Effector memory CD8-positive, alpha-beta T cell (primary cell): ENCODE data around the gene RBP7.
A peak's percentile ranks its signal among the peaks of the same experiment; 100 is the strongest.

ENCODE experiments used
- ATAC-seq: fragments of 150-1000 bp; cut with Tn5 transposase; replicated peaks from 2 replicates; pipeline ENCODE4 v1.10.0; 2021; ENCODE audit warnings: mild to moderate bottlenecking, moderate library complexity
- DNase-seq, 3 experiments: peaks; one replicate each; pipeline ENCODE4 v3.0.0; 2021
- H3K27ac Mint-ChIP-seq, 2 donors: one replicate each; pipeline ENCODE4 v1.8.0; 2022; ENCODE audit warnings: mild to moderate bottlenecking in 2 of 2, mixed read lengths in 2 of 2, moderate library complexity in 2 of 2
- H3K27me3 Mint-ChIP-seq, 2 donors: one replicate each; pipeline ENCODE4 v1.8.0; 2022; ENCODE audit warnings: mixed read lengths in 2 of 2
- H3K36me3 Mint-ChIP-seq: one replicate; pipeline ENCODE4 v1.8.0; 2022; ENCODE audit warnings: mild to moderate bottlenecking, moderate library complexity, mixed read lengths; ENCODE audit not compliant: insufficient read depth
- H3K4me1 Mint-ChIP-seq, 2 donors: one replicate each; pipeline ENCODE4 v1.8.0; 2022; ENCODE audit warnings: low read depth in 2 of 2, mixed read lengths in 2 of 2
- H3K4me3 Mint-ChIP-seq, 2 donors: one replicate each; pipeline ENCODE4 v1.8.0; 2022; ENCODE audit warnings: mild to moderate bottlenecking in 2 of 2, mixed read lengths in 2 of 2, moderate library complexity in 2 of 2
- H3K9me3 Mint-ChIP-seq, 2 donors: one replicate each; pipeline ENCODE4 v1.8.0; 2022; ENCODE audit warnings: mixed read lengths in 2 of 2

The RBP7 gene

DNA sequence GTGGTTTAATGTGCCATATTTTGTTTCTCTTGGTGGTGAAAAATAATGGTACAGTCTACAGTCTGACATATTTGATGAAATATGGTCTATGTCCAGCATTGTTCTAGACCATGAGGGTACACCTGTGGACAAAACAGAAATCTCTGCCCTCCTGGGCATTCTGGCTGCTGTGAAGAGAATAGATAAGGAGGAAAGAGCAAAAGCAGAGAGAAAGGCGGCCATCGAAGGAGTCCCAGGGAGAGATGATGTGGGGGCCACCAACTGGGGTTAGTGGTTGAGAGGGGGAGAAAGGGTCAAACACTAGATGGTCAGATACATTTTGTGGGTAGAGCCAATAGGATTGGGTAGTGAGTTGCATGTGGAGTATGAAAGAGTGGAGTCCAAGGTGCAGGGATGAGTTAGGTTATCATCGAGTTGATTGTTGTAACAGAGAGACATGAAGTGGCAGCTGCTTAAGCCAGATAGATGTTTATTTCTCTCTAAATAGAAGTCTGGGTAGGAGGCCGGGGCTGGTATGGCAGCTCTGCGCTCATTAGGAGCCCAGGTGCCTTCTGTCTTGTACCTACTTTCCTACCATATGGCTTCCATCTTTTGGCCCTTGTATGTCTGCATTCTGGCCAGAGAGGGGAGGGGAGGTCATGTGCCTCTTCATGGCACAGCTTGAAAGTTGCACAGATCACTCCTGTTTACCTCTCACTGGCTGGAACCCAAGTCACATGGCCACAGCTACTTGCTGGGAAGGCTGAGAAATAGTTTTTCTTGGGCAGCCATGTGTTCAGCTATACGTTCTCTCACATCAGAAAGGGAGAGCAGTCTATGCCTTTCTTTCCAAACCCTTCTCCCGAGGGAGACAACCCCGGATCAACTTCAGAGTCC, 48.7 kb downstream of the RBP7 start:
- Mint-ChIP-seq H3K36me3 (peaks cover 31% of the 10 kb centered on the region), H3K4me1 (peaks cover 36 to 53% of the 10 kb centered on the region in 2 donors), H3K27ac (peak overlapping the region; percentile 41 to 44), H3K27me3 (no peaks in the 10 kb centered on the region), H3K4me3 (no peak overlapping the region), H3K9me3 (no peaks in the 10 kb centered on the region)
- no peak for ATAC-seq
- no peak for DNase-seq

DNA sequence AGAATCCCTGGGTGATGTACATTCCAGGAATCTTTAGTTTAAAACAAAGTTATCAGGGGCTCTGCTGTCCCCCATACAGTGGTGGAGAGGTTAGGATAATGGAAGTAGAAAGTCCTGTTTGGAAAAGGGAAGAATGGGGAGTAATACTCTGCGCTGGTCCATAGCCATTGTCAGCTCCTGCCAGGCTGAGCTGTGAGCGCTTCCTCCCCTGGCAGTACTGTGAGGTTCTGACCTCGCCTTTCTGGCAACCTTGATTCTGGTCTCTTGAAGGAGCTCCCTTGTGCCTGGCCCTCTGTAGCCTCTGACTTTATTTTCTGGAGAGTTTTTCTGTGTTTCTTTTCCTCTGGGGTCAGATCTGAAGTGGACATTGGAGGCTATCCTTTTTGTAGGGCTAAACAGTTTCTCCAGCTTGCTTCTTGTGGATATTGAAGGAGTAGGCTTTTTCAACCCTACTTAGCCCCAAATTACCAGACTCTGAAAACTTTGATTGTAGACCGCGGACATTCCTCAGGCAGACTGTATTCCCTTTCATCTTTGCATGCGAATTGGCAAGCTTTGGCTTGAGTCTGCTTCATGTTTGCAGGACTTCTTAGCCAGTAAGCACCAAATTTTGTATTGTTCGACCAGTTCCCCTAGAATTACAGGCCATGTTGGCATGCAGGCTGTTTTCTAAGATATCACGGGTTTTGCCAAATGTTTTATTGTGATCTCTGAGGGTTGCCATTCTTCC, 49.5 kb downstream of the RBP7 start:
- no peak for ATAC-seq
- Mint-ChIP-seq H3K4me3 (no peak overlapping the region), H3K4me1 (peaks cover 39 to 53% of the 10 kb centered on the region in 2 donors)

DNA sequence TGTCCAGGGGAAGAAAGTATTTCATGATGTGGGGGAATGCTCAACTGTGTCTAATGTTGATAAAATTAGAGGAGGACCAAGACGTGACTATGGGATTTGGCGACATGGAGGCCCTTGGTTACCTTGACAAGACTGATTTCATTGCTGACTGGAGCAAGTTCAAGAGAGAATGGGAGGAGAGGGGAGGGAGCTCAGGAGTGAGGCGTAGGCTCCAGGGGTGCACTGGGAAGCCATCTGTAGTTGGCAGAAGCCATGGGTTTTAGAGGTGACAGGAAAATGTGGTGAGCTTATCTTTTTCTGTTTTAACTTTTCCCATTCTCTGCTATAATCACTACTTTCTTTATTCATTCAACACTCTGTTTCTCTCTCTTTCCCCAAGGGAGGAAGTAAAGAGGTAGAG, 51.6 kb downstream of the RBP7 start:
- ATAC-seq (no peak), DNase-seq (no peak)
- Mint-ChIP-seq H3K36me3 (peaks cover 22% of the 10 kb centered on the region), H3K27me3 (no peaks in the 10 kb centered on the region), H3K9me3 (no peaks in the 10 kb centered on the region), H3K4me1 (peaks cover 36 to 44% of the 10 kb centered on the region in 2 donors), H3K4me3 (no peak overlapping the region), H3K27ac (peak overlapping the region; percentile 2 to 9)

More for the DNA sequence above, 49.5 kb downstream of the RBP7 start:
- DNase-seq = no peak
- H3K27ac Mint-ChIP-seq = peak overlapping the region in 1 of 2 donors; percentile 41
- no peaks in the 10 kb centered on the region for H3K27me3 Mint-ChIP-seq
- H3K9me3 Mint-ChIP-seq = no peaks in the 10 kb centered on the region
- H3K36me3 Mint-ChIP-seq = peaks cover 27% of the 10 kb centered on the region

DNA sequence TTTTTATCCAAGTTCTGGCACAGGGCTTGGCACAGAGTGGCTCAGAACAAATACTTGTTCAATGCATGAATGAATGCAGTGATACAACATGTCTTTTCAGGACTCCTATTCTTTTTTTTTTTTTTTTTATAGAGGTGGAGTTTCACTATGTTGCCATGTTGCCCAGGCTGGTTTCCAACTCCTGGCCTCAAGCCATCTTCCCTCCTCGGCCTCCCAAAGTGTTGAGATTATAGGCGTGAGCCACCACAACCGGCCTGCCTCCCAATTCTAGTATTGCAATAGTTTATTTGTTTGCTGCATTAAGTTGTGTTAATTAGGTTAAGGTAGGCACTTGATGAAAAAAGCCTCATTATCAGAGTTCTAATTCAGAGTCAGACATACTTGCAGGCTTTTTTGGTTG, 53.6 kb downstream of the RBP7 start:
- peaks cover 22% of the 10 kb centered on the region for H3K36me3 Mint-ChIP-seq
- H3K27ac Mint-ChIP-seq = no peak overlapping the region
- no peak for DNase-seq
- peaks cover 26 to 36% of the 10 kb centered on the region in 2 donors for H3K4me1 Mint-ChIP-seq
- H3K27me3 Mint-ChIP-seq = no peaks in the 10 kb centered on the region
- no peak for ATAC-seq
- no peak overlapping the region for H3K4me3 Mint-ChIP-seq
- no peaks in the 10 kb centered on the region for H3K9me3 Mint-ChIP-seq

DNA sequence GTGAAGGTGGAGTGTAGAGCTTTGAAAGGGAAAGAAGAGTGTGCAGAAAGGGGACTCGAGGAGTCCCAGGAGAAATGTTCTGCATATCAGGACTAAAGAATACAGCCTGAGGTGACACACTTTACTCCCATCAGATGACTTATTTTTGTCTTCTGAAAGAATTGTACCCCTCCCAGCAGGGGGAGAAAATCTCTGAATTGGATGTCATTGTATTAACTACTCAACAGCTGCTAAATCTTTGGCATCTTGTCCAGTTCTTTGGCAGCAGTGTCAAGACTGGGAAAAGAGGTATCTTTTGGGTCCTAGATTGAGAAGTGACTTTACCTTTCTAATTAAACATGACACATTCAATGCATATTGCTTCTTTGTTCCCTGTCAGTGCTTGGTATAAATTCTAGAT, 54.6 kb downstream of the RBP7 start:
- H3K36me3 Mint-ChIP-seq = peaks cover 22% of the 10 kb centered on the region
- no peak for DNase-seq
- no peak for ATAC-seq

DNA sequence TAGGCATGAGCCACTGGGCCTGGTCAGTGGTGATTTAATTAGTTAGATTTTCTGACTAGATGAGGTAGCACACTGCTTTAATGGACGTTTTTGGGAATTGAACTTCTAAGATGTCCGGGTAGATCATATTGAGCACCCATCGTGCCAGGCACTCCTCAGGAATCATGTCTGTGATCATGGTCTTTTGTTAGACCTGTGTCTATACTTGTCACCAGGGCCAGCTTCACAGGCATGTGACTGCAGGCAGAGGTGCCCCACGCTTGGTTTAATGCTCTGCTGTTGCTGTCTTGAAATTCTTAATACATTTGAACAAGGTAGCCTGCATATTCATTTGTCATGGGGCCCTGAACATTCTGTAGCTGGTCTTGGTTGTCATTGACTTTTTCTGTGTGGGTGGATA, 55.3 kb downstream of the RBP7 start:
- ATAC-seq = no peak
- H3K27ac Mint-ChIP-seq = no peak overlapping the region
- peaks cover 14 to 26% of the 10 kb centered on the region in 2 donors for H3K4me1 Mint-ChIP-seq
- H3K36me3 Mint-ChIP-seq = peaks cover 24% of the 10 kb centered on the region
- H3K27me3 Mint-ChIP-seq = no peaks in the 10 kb centered on the region
- no peak for DNase-seq
- no peak overlapping the region for H3K4me3 Mint-ChIP-seq
- no peaks in the 10 kb centered on the region for H3K9me3 Mint-ChIP-seq

More for the DNA sequence above, 54.6 kb downstream of the RBP7 start:
- no peaks in the 10 kb centered on the region for H3K27me3 Mint-ChIP-seq
- peaks cover 20 to 31% of the 10 kb centered on the region in 2 donors for H3K4me1 Mint-ChIP-seq
- no peak overlapping the region for H3K27ac Mint-ChIP-seq
- no peaks in the 10 kb centered on the region for H3K9me3 Mint-ChIP-seq
- H3K4me3 Mint-ChIP-seq = no peak overlapping the region

DNA sequence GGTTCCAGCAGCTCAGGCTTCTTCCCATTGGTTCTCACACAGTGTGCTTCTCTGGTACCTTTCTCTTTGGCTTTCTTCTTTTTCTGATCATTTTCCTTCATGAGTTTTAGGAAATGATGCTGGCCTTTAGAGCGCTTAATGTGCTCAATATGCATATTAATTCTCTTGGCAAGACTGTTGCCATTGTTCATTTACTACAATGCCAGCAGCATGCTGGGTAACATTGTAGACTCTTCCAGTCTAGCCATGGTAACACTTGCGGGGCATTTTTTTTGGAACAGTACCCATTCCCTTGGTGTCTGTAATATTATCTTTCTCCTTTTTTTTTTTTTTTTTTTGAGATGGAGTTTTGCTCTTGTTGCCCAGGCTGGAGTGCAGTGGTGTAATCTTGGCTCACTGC, 57.4 kb downstream of the RBP7 start:
- DNase-seq = no peak
- Mint-ChIP-seq H3K27ac (no peak overlapping the region), H3K4me1 (peaks cover 16 to 24% of the 10 kb centered on the region in 2 donors), H3K36me3 (peaks cover 25% of the 10 kb centered on the region), H3K4me3 (no peak overlapping the region), H3K27me3 (no peaks in the 10 kb centered on the region), H3K9me3 (no peaks in the 10 kb centered on the region)
- no peak for ATAC-seq

DNA sequence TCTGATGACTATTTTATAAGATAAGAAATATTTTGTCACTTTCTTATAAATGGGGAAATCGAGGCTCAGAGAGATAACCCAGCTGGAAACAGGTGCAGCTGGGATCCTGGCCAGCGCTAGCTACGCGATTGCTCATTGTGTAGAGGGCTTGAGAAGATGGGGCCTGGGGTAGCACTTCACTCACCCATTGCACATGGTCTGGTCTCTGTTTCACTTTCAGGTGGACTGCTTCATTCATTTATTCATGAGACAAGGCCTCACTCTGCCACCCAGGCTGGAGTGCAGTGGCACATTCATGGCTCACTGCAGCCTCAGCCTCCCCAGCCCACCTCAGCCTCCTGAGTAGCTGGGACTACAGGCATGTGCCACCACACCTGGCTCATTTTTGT, 59.6 kb downstream of the RBP7 start:
- DNase-seq (no peak), ATAC-seq (no peak)
- peaks cover 17% of the 10 kb centered on the region for H3K36me3 Mint-ChIP-seq
- H3K4me1 Mint-ChIP-seq = peaks cover 9 to 16% of the 10 kb centered on the region in 2 donors
- H3K9me3 Mint-ChIP-seq = no peaks in the 10 kb centered on the region
- no peaks in the 10 kb centered on the region for H3K27me3 Mint-ChIP-seq
- H3K4me3 Mint-ChIP-seq = no peak overlapping the region
- no peak overlapping the region for H3K27ac Mint-ChIP-seq

DNA sequence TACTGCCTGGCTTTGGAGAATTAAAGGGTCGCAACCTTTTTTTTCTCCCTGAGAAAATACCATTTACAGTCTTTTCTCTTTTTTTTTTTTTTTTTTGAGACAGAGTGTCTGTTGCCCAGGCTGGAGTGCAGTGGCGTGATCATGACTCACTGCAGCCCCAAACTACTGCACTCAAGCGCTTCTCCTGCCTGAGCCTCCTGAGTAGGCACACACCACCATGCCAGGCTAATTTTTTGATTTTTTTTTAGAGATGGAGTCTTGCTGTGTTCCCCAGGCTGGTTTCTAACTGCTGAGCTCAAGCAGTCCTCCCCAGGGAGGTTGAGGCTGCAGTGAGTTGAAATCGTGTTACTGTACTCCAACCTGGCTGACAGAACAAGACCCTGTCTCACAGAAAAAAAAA, 60.3 kb downstream of the RBP7 start:
- no peak for ATAC-seq
- no peak overlapping the region for H3K4me3 Mint-ChIP-seq
- H3K27me3 Mint-ChIP-seq = no peaks in the 10 kb centered on the region
- DNase-seq = no peak
- H3K36me3 Mint-ChIP-seq = peaks cover 15% of the 10 kb centered on the region
- H3K4me1 Mint-ChIP-seq = peaks cover 7 to 16% of the 10 kb centered on the region in 2 donors
- no peak overlapping the region for H3K27ac Mint-ChIP-seq
- no peaks in the 10 kb centered on the region for H3K9me3 Mint-ChIP-seq

DNA sequence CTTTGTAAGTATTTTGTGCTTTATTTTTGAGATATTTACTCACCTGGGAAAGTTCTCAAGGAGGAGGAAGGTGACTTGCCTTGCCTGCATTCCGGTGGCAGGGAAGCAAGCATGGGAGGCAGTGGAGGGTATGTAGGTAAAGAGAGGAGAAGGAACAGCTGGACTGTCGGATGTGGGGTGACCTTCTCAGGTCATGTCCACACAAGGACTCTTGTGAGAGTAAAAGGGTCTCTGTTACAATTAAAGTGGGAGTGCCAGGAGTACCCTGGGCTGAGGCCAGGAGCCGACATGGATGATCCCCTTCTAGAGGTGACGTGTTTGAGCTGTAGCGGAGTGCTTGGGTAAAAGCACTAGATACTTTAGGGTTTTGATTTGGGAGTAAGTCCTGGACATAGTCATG, 60.8 kb downstream of the RBP7 start:
- ATAC-seq (no peak), DNase-seq (no peak)
- peaks cover 17% of the 10 kb centered on the region for H3K36me3 Mint-ChIP-seq
- H3K4me1 Mint-ChIP-seq = peaks cover 7 to 16% of the 10 kb centered on the region in 2 donors
- H3K27me3 Mint-ChIP-seq = no peaks in the 10 kb centered on the region
- H3K4me3 Mint-ChIP-seq = no peak overlapping the region
- no peaks in the 10 kb centered on the region for H3K9me3 Mint-ChIP-seq
- H3K27ac Mint-ChIP-seq = peak overlapping the region in 1 of 2 donors; percentile 38

DNA sequence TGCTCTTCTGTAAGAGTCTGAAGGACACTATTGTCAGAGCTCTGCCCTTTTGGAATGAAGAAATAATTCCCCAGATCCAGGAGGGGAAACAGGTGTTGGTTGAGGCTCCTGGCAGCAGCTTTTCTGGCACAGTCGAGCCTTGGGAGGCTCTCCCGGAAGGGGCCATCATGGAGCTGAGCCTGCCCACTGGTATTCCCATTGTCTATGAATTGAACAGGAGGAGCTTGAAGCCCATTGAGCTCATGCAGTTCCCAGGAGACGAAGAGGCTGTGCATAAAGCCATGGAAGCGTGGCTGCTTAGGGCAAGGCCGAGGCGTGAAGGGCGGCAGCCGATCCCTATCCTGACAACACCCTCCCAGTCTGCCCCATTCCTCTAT, 62.3 kb downstream of the RBP7 start:
- H3K36me3 Mint-ChIP-seq = peaks cover 22% of the 10 kb centered on the region
- DNase-seq (no peak), ATAC-seq (no peak)
- no peaks in the 10 kb centered on the region for H3K27me3 Mint-ChIP-seq
- H3K27ac Mint-ChIP-seq = no peak overlapping the region
- H3K4me3 Mint-ChIP-seq = no peak overlapping the region
- no peaks in the 10 kb centered on the region for H3K9me3 Mint-ChIP-seq
- peaks cover 15 to 29% of the 10 kb centered on the region in 2 donors for H3K4me1 Mint-ChIP-seq

DNA sequence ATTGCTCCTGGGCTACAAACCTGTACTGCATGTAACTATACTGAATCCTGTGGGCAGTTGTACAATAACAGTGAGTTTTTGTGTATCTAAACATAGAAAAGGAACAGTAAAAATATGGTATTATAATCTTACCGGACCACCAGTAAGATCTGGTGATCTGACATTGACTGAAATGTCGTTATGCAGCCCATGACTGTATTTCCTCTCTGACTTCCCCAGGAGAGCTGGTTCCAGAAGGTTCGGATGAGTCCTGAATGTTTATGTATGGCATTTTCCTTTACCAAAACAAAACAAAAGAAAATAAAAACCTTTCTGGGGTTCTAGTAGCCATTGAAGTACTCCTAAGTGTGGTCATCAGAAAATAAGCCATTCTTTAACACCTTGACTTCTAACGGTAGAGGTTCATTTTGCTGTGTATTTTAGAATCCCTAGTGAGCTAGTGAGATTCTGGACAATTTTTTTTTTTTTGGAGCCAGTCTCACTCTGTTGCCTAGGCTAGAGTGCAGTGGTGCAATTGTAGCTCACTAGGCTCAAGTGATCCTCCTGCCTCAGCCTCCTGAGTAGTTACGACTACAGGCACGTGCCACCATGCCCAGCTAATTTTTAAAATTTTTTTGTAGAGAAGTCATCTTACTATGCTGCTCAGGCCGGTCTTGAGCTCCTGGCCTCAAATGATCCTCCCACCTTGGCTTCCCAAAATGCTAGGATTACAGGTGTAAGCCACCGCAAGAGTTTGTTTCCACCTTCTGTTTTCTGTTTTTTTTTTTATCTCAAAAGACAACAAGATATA, 63.5 kb downstream of the RBP7 start:
- no peaks in the 10 kb centered on the region for H3K9me3 Mint-ChIP-seq
- no peaks in the 10 kb centered on the region for H3K27me3 Mint-ChIP-seq
- peaks cover 20 to 32% of the 10 kb centered on the region in 2 donors for H3K4me1 Mint-ChIP-seq
- H3K4me3 Mint-ChIP-seq = no peak overlapping the region
- H3K36me3 Mint-ChIP-seq = peaks cover 27% of the 10 kb centered on the region
- ATAC-seq (no peak), DNase-seq (no peak)
- H3K27ac Mint-ChIP-seq = no peak overlapping the region

DNA sequence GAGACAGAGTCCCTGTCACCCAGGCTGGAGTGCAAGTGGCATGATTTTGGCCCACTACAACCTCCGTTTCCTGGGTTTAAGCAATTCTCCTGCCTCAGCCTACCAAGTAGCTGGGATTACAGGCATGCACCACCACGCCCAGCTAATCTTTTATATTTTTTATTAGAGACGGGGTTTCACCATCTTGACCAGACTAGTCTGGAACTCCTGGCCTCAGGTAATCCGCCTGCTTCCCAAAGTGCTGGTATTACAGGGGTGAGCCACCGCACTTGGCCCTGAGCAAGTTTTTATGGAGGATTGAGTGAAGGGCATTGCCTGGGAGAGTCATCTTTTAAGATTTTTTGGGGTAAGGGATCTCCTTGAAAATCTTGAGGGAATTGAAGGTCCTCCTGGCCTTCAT, 64.2 kb downstream of the RBP7 start:
- Mint-ChIP-seq H3K4me3 (no peak overlapping the region), H3K27ac (no peak overlapping the region), H3K9me3 (no peaks in the 10 kb centered on the region), H3K36me3 (peaks cover 27% of the 10 kb centered on the region), H3K4me1 (peaks cover 20 to 28% of the 10 kb centered on the region in 2 donors), H3K27me3 (no peaks in the 10 kb centered on the region)
- DNase-seq (no peak), ATAC-seq (no peak)
